ENCODE data around the gene TOMM40L. TPM values are rescaled to one million over a fixed set of nuclear protein-coding genes. Genes with fewer than 3 reads are reported as not detected.
A peak's percentile ranks its signal among the peaks of the same experiment; 100 is the strongest.

TOMM40L gene
- polyA plus RNA-seq, 1 experiment: 13.1 TPM

DNA sequence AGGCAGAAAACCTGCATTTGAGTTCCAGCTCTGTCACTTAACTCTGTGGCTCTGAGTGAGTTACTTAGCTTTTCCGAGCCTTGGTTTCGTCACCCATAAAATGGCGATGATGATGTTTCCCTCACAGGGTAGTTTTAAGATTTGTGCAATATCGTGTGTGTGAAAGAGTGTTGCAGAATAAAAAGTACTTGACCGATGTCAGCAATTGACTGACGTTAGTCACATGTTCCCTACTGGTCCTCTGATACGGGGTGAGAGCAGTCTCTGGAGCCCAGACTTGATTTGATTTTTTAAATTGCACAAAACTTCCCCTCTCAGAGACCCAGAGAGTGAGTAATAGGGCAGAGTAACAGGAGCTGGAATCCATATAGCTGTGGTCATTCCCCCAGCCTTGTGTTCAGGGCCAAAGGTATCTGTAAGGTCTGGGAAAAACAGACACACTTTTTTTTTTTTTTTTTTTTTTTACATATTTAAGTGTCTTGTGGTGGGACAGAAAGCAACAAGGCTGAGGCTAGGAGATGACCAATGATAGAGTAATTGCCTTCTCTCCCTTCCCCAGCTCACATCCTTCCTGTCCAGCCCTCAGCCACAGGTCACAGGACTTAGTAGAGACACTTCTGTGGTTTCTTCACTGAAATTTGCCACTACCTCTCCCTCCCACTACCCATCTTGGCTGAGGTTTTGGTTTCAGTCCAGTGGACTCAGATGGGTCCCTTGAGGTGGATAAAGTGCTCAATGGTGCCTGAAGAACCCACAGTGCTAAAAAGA, 8.7 kb upstream of the TOMM40L start:
- ChIA-PET CTCF (interaction anchor here (0.6 to 4.5 kb wide), 7 partner anchors 10 to 165 kb away, joined by 3 to 55 read pairs (median 3); partner anchors contain the start of gene TOMM40L), POLR2A (interaction anchor here (0.6 to 0.8 kb wide), 3 partner anchors 92 to 1620 kb away, joined by 3 to 4 read pairs (median 3); no protein-coding TSS in a partner anchor)
- no peak overlapping the region for H3K4me3 ChIP-seq (ENCODE audit: low read depth, low read length)

DNA sequence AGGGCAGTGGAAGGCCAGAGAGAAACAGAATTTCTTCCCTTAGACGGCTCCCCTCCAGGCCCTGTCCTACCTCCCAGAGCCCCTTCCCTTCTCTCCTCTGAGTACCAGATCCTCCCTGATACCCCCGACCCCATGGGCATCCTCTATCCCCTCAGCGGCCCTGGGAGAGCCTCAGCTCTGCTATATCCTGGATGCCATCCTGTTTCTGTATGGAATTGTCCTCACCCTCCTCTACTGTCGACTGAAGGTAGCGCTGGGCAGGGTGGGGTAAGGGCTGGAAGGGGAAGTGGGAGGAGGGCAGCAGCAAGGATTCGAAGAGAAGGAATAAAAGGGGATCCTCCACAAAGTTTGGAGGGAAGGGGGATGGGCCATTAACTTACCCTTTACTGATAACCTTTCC, 8.0 kb upstream of the TOMM40L start:
- no peak for DNase-seq (ENCODE audit: low read depth)
- TF ChIP-seq, protein P1, sequence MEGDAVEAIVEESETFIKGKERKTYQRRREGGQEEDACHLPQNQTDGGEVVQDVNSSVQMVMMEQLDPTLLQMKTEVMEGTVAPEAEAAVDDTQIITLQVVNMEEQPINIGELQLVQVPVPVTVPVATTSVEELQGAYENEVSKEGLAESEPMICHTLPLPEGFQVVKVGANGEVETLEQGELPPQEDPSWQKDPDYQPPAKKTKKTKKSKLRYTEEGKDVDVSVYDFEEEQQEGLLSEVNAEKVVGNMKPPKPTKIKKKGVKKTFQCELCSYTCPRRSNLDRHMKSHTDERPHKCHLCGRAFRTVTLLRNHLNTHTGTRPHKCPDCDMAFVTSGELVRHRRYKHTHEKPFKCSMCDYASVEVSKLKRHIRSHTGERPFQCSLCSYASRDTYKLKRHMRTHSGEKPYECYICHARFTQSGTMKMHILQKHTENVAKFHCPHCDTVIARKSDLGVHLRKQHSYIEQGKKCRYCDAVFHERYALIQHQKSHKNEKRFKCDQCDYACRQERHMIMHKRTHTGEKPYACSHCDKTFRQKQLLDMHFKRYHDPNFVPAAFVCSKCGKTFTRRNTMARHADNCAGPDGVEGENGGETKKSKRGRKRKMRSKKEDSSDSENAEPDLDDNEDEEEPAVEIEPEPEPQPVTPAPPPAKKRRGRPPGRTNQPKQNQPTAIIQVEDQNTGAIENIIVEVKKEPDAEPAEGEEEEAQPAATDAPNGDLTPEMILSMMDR (IDR thresholded peaks at IDR 0.05; ENCODE audit: insufficient read depth, low read depth, low read length): no peak
- peaks cover 17% of the 10 kb centered on the region for H3K36me3 ChIP-seq (ENCODE audit: control insufficient read depth, insufficient read depth, low read length)
- no peaks in the 10 kb centered on the region for H3K27me3 ChIP-seq (ENCODE audit: control insufficient read depth, insufficient read depth, low read length)
- POLR2A ChIA-PET: no interaction called here
- no peak overlapping the region for H3K4me3 ChIP-seq (ENCODE audit: low read depth, low read length)
- CTCF ChIA-PET: interaction anchor here (4.5 kb wide), 1 partner anchor 10 kb away, joined by 55 read pairs; the partner anchor contains the start of gene TOMM40L

More for the DNA sequence above, 8.7 kb upstream of the TOMM40L start:
- Histone ChIP-seq H3K36me3 (ENCODE audit: control insufficient read depth, insufficient read depth, low read length) (peaks cover 20% of the 10 kb centered on the region), H3K27me3 (ENCODE audit: control insufficient read depth, insufficient read depth, low read length) (no peaks in the 10 kb centered on the region)
- peak; percentile 46 for DNase-seq (ENCODE audit: low read depth)
- TF ChIP-seq, protein P1 (IDR thresholded peaks at IDR 0.05; ENCODE audit: insufficient read depth, low read depth, low read length): no peak

DNA sequence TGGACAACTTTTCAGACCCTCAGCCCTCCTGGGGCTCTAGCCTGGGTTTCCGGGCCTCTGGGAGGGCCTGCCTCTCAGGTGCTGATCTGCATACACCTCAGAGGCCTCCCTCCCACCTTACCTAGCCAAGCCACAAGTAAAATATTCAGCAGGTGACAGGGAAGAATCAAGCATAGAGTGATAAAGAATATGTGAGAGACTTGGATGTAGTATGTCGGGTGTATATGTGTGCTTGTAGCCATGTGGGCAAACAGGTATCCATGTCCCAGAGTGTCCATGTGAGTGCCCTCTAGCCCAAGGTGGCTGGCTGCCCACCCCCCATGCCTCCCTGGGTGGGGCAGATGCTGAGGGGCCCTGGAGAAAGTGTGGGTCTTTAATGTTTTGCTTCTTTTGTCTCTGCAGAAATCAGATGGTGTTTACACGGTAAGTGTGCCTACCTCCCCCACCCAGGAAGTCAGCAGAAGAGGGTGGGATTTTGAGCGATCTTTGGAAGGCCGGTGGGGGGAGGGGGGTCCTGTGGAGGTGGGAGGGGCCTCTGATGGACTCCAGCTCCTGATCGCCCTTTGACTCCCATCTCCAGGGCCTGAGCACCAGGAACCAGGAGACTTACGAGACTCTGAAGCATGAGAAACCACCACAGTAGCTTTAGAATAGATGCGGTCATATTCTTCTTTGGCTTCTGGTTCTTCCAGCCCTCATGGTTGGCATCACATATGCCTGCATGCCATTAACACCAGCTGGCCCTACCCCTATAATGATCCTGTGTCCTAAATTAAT, 7.4 kb upstream of the TOMM40L start:
- H3K4me3 ChIP-seq (ENCODE audit: low read depth, low read length): no peak overlapping the region
- no peak for DNase-seq (ENCODE audit: low read depth)
- peaks cover 13% of the 10 kb centered on the region for H3K36me3 ChIP-seq (ENCODE audit: control insufficient read depth, insufficient read depth, low read length)
- ChIA-PET CTCF (interaction anchor here (2.9 to 4.5 kb wide), 2 partner anchors 9 kb away, joined by 20 to 55 read pairs; partner anchors contain the start of gene TOMM40L), POLR2A (no interaction called here)
- H3K27me3 ChIP-seq (ENCODE audit: control insufficient read depth, insufficient read depth, low read length): no peaks in the 10 kb centered on the region
- TF ChIP-seq, protein P1 (IDR thresholded peaks at IDR 0.05; ENCODE audit: insufficient read depth, low read depth, low read length): no peak

DNA sequence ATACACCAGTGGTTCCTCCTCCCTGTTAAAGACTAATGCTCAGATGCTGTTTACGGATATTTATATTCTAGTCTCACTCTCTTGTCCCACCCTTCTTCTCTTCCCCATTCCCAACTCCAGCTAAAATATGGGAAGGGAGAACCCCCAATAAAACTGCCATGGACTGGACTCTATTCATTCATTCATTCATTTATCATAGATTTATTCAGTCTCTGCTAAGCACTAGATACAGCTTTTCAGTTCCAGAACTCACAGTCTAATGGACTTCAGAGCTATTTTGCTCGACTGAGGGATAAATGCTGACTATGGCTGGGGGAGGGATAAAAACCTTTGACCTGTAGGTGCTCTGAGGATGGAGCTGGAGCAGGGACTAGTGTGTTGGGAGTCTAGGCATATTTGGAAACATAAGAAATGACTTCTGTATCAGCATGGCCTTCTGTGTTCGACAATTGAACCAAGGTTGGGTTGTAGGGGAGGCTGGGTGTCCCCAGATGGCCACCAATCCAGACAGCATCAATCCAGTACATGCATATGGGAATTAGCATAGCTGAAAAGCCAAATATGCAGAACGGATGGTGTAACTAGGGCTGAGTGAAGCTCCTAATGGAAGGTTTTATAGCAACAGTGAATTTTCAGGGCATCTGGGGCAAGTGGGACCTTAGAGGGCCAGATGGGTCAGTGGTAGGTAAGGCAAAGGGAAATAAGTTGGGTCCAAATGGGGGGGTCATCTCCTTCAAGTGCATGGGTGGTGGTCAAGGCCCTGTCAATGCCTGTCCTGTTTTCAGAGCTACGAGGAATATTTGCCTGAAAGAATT, 6.6 kb upstream of the TOMM40L start:
- no peaks in the 10 kb centered on the region for H3K27me3 ChIP-seq (ENCODE audit: control insufficient read depth, insufficient read depth, low read length)
- TF ChIP-seq, protein P1 (IDR thresholded peaks at IDR 0.05; ENCODE audit: insufficient read depth, low read depth, low read length): no peak
- ChIA-PET CTCF (interaction anchor here (0.8 to 4.5 kb wide), 6 partner anchors 8 to 163 kb away, joined by 3 to 55 read pairs (median 4); partner anchors contain the start of gene TOMM40L), POLR2A (no interaction called here)
- no peak overlapping the region for H3K4me3 ChIP-seq (ENCODE audit: low read depth, low read length)
- DNase-seq (ENCODE audit: low read depth): no peak
- peaks cover 6% of the 10 kb centered on the region for H3K36me3 ChIP-seq (ENCODE audit: control insufficient read depth, insufficient read depth, low read length)

All from BJ (cell line).